ENCODE measurements around the gene KASH5.
"Not testable (repeated sequence)": the region's sequence is repeated elsewhere in the genome, so short reads cannot be mapped to it uniquely, and the experiment has no call there.

KASH5 gene

GRCh38 chr19:49455773-49456172 lies 67.7 kb downstream of the KASH5 start:
- DNase-seq (ENCODE audit: low spot score): no peak

GRCh38 chr19:49456326-49456725 lies 68.3 kb downstream of the KASH5 start:
- no peak for DNase-seq (ENCODE audit: low spot score)

- no peak for DNase-seq (ENCODE audit: low spot score)
These were observed 70.5 kb downstream of the KASH5 start for GRCh38 chr19:49458567-49458903.

- no peak for DNase-seq (ENCODE audit: low spot score)
These were observed 71.3 kb downstream of the KASH5 start for GRCh38 chr19:49459388-49459787.

DNA sequence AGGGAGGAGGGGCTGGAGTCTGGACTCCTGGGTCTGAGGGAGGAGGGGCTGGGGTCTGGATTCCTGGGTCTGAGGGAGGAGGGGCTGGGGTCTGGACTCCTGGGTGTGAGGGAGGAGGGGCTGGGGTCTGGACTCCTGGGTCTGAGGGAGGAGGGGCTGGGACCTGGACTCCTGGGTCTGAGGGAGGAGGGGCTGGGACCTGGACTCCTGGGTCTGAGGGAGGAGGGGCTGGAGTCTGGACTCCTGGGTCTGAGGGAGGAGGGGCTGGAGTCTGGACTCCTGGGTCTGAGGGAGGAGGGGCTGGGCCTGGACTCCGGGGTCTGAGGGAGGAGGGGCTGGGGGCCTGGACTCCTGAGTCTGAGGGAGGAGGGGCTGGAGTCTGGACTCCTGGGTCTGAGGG lies 73.1 kb downstream of the KASH5 start:
- not testable (repeated sequence) for DNase-seq (ENCODE audit: low spot score)

GRCh38 chr19:49461656-49462055 lies 73.6 kb downstream of the KASH5 start:
- no peak for DNase-seq (ENCODE audit: low spot score)

DNA sequence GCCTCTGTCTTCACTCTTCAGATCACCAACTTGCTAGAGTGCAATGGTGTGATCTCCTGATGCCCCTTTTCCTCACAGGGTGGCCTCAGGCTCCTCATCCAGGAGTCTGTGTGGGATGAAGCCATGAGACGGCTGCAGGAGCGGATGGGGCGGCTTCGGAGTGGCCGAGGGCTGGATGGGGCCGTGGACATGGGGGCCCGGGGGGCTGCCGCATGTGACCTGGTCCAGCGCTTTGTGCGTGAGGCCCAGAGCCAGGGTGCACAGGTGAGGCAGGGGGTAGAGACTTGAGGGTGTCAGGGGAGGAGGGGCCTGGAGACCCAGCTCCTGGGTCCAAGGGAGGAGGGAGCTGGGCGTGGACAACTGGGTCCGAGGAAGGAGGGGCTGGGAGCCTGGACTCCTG lies 74.4 kb downstream of the KASH5 start:
- DNase-seq (ENCODE audit: low spot score): no peak

DNA sequence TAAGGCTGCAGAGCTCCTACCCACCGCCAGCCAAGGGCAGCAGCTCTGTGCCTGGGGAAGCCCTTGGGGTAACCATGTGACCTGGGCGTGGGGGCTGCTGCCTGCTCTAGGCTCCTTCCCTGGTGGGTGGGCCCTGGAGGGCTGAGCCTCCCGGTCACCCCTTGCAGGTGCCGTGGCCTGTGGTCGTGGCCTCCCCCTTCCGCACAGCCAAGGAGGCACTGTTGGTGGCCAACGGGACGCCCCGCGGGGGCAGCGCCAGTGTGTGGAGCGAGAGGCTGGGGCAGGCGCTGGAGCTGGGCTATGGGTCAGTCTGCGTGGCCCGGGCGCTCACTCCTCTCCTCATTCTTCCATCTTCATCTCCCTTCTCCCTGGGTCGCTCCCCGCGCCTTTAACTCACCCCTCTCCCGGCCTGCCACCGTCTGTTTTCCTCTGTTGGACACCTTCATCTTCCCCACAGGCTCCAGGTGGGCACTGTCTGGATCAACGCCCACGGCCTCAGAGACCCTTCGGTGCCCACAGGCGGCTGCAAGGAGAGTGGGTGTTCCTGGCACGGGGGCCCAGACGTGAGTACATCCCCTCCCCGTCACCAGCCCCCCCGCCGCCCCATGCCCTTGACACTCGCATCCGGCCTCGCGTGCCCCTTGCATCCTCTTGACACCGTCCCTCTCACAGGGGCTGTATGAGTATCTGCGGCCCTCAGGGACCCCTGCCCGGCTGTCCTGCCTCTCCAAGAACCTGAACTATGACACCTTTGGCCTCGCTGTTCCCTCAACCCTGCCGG lies 76.1 kb downstream of the KASH5 start:
- no peak for DNase-seq (ENCODE audit: low spot score)

DNA sequence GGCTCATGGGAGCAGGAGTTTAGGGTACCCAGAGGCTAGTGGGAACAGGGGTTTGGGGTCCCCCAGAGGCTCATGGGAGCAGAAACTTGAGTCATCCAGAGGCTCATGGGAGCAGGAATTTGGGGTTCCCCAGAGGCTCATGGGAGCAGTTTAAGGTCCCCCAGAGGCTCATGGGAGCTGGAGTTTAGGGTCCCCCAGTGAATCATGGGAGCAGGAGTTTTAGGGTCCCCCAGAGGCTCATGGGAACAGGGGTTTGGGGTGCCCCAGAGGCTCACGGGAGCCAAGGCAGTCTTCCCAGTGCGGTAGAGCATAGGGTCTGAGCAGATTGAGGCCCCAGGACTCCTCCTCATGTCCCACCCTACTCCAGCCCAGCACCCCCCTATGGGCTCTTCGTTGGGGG lies 77.3 kb downstream of the KASH5 start:
- no peak for DNase-seq (ENCODE audit: low spot score)

All from GM03348 (cell line).